HG02981 (cell line): ENCODE measurements around the gene CYP4A11.
"Not testable (repeated sequence)": the region's sequence is repeated elsewhere in the genome, so short reads cannot be mapped to it uniquely, and the experiment has no call there.

Experiments used
- ATAC-seq: cut with Tn5 transposase; IDR thresholded peaks from one replicate; pipeline ENCODE4 v1.9.1; 2021; ENCODE audit warnings: mild to moderate bottlenecking, moderate library complexity; ENCODE audit not compliant: unreplicated experiment

Gene CYP4A11, protein sequence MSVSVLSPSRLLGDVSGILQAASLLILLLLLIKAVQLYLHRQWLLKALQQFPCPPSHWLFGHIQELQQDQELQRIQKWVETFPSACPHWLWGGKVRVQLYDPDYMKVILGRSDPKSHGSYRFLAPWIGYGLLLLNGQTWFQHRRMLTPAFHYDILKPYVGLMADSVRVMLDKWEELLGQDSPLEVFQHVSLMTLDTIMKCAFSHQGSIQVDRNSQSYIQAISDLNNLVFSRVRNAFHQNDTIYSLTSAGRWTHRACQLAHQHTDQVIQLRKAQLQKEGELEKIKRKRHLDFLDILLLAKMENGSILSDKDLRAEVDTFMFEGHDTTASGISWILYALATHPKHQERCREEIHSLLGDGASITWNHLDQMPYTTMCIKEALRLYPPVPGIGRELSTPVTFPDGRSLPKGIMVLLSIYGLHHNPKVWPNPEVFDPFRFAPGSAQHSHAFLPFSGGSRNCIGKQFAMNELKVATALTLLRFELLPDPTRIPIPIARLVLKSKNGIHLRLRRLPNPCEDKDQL

DNA sequence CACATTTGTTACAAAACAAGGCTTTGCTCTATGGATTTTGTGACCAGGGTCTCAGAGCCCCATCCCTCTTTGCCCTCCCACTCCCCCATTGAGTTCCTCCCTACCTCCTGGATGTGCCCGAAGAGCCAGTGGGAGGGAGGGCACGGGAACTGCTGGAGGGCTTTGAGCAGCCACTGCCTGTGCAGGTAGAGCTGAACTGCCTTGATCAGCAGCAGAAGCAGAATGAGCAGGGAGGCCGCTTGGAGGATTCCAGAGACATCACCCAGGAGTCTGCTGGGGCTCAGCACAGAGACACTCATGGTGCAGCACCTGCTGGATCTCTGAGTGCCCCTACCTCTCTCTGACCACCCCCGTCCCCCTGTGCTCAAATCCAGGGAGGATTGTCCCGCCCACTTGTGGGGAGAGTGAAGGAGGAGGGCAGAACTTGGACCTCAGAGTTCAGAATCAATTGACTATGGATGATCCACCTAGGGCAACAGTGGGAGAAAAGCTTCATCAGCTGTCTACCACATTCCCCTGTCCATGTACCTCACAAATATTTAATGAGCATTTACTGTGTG lies at the start of gene CYP4A11:
Gene CYP4A11 (minus strand): TSS at position 342 of the 560 bp plus-strand sequence. CDS start 43 bp downstream, at position 299.
- no peak for ATAC-seq

DNA sequence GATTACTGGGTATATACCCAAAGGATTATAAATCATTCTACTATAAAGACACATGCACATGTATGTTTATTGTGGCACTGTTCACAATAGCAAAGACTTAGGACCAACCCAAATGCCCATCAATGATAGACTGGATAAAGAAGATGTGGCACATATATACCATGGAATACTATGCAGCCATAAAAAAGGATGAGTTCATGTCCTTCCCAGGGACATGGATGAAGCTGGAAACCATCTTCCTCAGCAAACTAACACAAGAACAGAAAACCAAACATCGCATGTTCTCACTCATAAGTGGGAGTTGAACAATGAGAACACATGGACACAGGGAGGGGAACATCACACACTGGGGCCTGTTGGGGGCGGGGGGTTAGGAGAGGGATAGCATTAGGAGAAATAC lies 49.3 kb upstream of the CYP4A11 start:
- not testable (repeated sequence) for ATAC-seq

DNA sequence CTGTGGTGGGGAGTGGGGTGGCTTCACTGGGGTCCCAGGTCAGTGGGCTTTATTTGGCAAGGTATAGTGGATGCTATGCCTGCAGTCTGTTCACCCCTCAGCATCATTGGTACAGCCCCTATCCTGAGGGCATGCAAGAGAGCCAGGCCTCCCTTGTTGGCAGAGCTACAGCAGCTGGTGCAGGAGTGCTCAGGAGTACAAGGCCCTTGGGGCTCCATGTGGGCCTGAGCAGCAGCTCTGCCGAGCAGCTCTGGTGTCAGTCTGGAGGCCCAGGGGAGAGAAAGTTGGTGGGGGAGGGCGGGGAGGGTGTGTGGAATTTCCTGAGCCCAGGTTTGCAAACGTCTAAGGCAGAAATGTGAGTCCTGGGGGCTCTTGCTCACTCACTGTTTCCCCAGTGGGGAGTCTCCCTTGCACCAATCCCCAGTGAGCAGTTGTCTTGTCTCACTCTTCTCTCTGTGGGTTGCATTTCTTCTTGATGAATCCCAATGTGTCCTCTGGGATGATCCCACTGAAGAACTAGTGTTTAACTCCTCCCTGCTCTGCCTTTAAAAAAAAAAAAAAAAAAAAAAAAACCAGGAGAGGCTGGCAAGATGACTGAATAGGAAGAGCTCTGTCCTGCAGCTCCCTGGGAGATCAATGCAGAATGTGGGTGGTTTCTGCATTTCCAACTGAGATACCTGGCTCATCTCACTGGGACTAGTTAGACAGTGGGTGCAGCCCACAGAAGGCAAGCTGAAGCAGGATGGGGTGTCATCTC lies 42.7 kb upstream of the CYP4A11 start:
- ATAC-seq = no peak

- no peak for ATAC-seq
These were observed 42.0 kb upstream of the CYP4A11 start for GRCh38 chr1:46983166-46983829.

GRCh38 chr1:46969014-46969619 lies 27.8 kb upstream of the CYP4A11 start:
- ATAC-seq = no peak

DNA sequence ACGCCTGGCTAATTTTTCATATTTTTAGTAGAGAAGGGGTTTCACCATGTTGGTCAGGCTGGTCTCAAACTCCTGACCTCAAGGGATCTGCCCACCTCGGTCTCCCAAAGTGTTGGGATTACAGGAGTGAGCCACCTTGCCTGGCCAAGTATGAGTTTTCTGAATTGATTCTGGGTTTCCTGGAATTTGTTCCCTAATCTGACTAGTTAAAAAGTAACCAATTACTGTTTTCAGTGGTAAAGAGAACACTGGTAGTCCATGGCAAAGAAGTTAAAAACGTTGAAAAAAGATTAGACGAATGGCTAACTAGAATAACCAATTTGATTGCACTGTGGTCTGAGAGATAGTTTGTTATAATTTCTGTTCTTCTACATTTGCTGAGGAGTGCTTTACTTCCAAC lies 21.0 kb upstream of the CYP4A11 start:
- ATAC-seq = not testable (repeated sequence)

- ATAC-seq = no peak
These were observed 19.9 kb upstream of the CYP4A11 start for GRCh38 chr1:46961066-46961758.

GRCh38 chr1:46960250-46960649 lies 19.0 kb upstream of the CYP4A11 start:
- ATAC-seq = no peak

GRCh38 chr1:46955116-46955515 lies 13.8 kb upstream of the CYP4A11 start:
- not testable (repeated sequence) for ATAC-seq

- not testable (repeated sequence) for ATAC-seq
These were observed 12.6 kb upstream of the CYP4A11 start for GRCh38 chr1:46953847-46954246.

DNA sequence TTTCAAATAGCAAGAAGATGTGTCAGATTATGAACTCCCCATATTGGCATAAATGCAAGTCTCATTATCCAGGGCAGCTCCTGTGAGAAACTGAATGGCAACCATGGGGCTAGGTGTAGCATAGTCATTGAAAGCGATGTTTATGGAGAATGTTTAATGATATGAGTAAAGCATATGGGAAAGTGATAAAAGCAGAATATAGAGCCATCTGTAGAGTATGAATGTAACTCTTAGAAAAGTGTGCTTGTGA lies 8.1 kb upstream of the CYP4A11 start:
- ATAC-seq = not testable (repeated sequence)

GRCh38 chr1:46948629-46949416 lies 7.5 kb upstream of the CYP4A11 start:
- no peak for ATAC-seq

- ATAC-seq = not testable (repeated sequence)
These were observed 6.4 kb upstream of the CYP4A11 start for GRCh38 chr1:46947706-46948105.

- ATAC-seq = no peak
These were observed 810 bp upstream of the CYP4A11 start for GRCh38 chr1:46942086-46942485.

DNA sequence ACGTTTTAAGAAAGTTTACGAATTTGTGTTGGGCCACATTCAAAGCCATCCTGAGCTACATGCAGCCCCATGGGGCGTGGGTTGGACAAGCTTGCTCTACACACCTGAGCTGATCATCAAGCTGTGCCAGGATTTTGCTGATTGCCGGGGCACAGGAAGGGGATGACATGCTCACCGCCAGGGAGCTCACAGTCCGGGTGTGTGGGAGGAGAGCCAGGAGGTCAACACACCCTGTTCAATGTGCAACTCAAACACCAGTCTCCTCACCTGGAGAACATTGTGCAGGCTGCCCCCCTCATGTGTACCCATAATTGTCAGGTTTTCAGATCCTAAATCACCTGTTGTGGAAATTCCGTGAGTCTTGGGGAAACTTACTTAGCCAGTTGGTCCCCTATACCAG lies 969 bp downstream of the CYP4A11 start:
- no peak for ATAC-seq

GRCh38 chr1:46937270-46937669 lies 4.0 kb downstream of the CYP4A11 start:
- ATAC-seq = no peak

DNA sequence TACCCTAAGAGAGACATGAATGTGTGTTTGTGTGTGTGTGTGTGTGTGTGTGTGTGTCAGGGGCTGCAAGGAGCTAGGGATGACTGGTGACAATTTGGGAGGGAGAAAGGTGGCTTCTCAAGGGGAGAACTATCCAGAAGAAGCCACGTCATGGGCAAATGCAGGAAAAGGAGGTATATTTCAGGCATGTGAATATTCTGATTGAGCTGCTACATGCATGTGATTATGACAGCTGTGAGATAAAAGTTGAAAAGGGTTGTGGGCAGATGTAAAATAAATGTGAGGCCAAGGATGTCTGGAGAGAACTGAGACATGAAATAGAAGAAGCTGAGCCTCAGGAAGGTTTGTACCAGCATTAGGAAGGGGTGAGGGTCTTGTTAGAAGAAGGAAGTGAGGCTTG lies 4.5 kb downstream of the CYP4A11 start:
- ATAC-seq = no peak

GRCh38 chr1:46934852-46935251 lies 6.4 kb downstream of the CYP4A11 start:
- not testable (repeated sequence) for ATAC-seq

DNA sequence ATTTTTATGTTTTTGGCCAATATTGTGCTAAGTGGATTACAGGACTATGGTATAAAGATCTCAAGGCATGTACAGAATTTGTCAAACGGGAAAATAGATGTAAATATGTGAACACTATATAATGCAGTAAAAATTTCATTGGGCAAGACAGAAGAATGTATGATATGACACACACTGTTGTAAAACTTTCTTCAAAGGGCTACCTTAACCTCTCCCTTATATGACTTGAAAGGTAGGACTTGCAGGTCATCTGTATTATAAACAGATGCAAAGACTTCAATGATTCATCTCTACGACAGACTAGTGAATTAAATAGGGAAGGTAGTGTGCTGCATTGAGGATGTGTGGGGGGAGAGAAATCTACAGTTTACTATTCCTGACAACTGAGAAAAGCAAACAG lies 9.3 kb downstream of the CYP4A11 start:
- not testable (repeated sequence) for ATAC-seq
